ENCODE results near the gene NUP210L. TPM values are rescaled to one million over a fixed set of nuclear protein-coding genes. Genes with fewer than 3 reads are reported as not detected.
A peak's percentile ranks its signal among the peaks of the same experiment; 100 is the strongest.

NUP210L gene
- total RNA-seq (2022) (0.12 TPM in 1 of 2 replicates, not detected in the other), Bru-seq, nascent RNA (percentile 25 among the genes with signal in this experiment), BruChase-seq, experiment 1, labeled RNA remaining after a 6-hour chase (percentile 27 among the genes with signal in this experiment), BruChase-seq, experiment 2, labeled RNA remaining after a 2-hour chase (percentile 27 among the genes with signal in this experiment)
- long read RNA-seq, partial matches to known transcripts = 0 of 1 reads
- long read RNA-seq, other reads (novel, unspliced or antisense) = 1 of 1 reads

DNA sequence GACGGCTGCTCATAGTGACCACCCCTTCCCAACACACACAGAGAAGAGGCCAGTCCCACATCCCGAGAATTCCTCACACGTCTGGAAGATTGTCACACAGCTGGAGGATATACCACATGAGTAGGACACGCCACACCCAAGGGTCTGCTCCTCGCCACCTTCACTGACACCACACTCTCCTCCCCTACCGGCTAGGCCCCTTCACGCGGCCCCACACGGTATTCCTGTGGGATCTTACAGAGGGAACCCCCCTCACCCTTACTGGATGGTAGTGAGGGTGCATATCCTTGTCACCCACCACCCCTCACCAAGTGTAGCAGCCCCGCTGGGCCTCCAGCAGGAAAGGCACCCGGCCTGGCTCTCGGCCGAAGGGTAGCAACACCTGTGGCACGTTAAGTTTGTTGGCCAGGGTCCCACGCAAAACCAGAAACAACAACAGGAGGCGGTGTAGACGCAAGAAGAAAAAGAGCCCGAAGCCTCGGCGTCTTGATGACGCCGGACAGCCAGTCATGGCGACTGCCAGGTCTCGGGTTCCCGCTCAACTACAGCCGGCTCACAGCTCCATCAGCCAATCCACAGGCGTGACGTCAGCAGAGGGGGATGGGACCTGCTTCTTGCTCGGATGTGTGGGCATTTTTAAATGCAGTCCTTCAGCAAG is at the start of gene NUP210L:
Gene NUP210L, minus strand, starts transcription at position 540 of the 658 bp plus-strand sequence.
- no peak within 1 kb of the TSS for H3K27ac Mint-ChIP-seq (ENCODE audit: unreplicated experiment)
- CTCF ChIA-PET = interaction anchor here (0.6 kb wide), 1 partner anchor 155 kb away, joined by 7 read pairs; no protein-coding TSS in a partner anchor

DNA sequence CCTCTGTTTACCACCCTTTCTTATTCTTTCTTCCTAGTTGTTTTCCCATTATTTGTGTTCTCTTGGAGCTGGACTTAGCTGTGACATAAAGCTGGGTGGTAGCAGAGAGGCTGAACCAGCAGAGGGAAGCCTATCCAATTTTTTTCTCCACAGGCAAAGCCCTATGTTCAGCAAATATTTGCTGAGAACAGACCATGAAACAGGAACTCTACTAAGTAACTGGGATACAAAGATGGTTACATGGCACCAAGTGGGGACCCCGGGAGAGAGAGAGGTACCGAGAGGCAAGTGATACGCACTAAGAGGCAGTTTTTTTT is 44.6 kb upstream of the NUP210L start:
- Mint-ChIP-seq H3K36me3 (ENCODE audit: insufficient read depth, unreplicated experiment) (peaks cover 2% of the 10 kb centered on the region), H3K27me3 (ENCODE audit: unreplicated experiment) (peaks cover 15% of the 10 kb centered on the region), H3K27ac (ENCODE audit: unreplicated experiment) (no peak overlapping the region), H3K4me1 (ENCODE audit: low read depth, unreplicated experiment) (no peaks in the 10 kb centered on the region), H3K9me3 (ENCODE audit: low read depth, unreplicated experiment) (no peaks in the 10 kb centered on the region), H3K4me3 (ENCODE audit: low read depth, unreplicated experiment) (no peak overlapping the region)
- CTCF ChIA-PET = interaction anchor here (0.7 to 2.1 kb wide), 5 partner anchors 9 to 135 kb away, joined by 3 to 23 read pairs (median 3); partner anchors contain the start of gene UBAP2L
- no peak for DNase-seq
- BruUV-seq (replicated peaks) = no TSS peak
- TF ChIP-seq, protein P1, sequence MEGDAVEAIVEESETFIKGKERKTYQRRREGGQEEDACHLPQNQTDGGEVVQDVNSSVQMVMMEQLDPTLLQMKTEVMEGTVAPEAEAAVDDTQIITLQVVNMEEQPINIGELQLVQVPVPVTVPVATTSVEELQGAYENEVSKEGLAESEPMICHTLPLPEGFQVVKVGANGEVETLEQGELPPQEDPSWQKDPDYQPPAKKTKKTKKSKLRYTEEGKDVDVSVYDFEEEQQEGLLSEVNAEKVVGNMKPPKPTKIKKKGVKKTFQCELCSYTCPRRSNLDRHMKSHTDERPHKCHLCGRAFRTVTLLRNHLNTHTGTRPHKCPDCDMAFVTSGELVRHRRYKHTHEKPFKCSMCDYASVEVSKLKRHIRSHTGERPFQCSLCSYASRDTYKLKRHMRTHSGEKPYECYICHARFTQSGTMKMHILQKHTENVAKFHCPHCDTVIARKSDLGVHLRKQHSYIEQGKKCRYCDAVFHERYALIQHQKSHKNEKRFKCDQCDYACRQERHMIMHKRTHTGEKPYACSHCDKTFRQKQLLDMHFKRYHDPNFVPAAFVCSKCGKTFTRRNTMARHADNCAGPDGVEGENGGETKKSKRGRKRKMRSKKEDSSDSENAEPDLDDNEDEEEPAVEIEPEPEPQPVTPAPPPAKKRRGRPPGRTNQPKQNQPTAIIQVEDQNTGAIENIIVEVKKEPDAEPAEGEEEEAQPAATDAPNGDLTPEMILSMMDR (IDR thresholded peaks at IDR 0.05; ENCODE audit: unreplicated experiment) = no peak
- intact Hi-C loops (cut with micrococcal nuclease; ENCODE audit: unreplicated experiment) = loop anchor here (1.0 to 10.0 kb wide), 3 partner anchors 73 to 345 kb away; partner anchors contain the start of gene HAX1

More for the DNA sequence above, at the start of gene NUP210L:
- no peak within 1 kb of the TSS for H3K4me3 Mint-ChIP-seq (ENCODE audit: low read depth, unreplicated experiment)
- intact Hi-C loops (cut with micrococcal nuclease; ENCODE audit: unreplicated experiment) = no loop called here
- peaks cover 41% of the 10 kb centered on the region for H3K36me3 Mint-ChIP-seq (ENCODE audit: insufficient read depth, unreplicated experiment)
- TF ChIP-seq, protein P1 (IDR thresholded peaks at IDR 0.05; ENCODE audit: unreplicated experiment) = no peak
- peaks cover 26% of the 10 kb centered on the region for H3K4me1 Mint-ChIP-seq (ENCODE audit: low read depth, unreplicated experiment)
- BruUV-seq (replicated peaks) = no TSS peak
- H3K27me3 Mint-ChIP-seq (ENCODE audit: unreplicated experiment) = no peaks in the 10 kb centered on the region
- H3K9me3 Mint-ChIP-seq (ENCODE audit: low read depth, unreplicated experiment) = no peaks in the 10 kb centered on the region
- no peak for DNase-seq

DNA sequence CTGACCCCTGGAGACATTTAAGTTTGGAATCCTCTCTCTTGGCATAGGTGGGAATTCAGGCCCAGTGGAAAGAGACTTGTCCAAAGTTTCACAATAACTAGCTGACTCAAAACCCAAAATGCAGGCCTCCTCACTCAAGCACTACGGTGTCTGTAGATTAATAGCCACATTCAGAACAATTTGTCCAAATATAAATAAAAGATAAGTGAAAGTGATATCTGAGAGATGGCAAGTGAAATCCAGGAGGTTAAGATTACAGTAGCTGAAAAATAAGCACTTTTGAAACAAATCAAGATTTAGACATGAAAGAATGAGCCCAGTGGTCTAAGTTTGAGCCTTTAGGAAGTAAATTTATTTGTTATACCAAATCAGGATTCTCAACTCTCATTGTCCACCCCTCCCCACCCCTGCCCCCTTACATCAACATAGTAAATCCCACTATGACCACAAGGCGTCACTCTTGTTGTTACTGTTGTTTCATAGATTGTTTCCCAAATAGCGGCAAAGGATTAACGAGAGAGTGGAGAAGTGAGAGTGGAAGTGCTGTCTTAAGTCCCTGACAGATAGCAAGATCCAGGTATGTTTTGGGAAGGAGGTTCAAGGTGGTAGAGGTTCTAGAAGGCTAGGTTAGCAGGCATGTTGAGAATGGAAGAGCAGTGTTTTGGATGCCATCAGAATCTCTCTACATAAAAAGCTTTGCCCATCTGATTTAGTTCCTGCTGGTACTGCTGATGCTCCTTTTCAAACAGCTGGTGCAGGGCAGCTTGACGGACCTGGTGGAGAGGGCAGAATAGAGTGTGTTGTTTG is 44.1 kb upstream of the NUP210L start:
- TF ChIP-seq, protein P1 (IDR thresholded peaks at IDR 0.05; ENCODE audit: unreplicated experiment) = peak; percentile 57
- peak; percentile 53 for DNase-seq
- Mint-ChIP-seq H3K9me3 (ENCODE audit: low read depth, unreplicated experiment) (no peaks in the 10 kb centered on the region), H3K27ac (ENCODE audit: unreplicated experiment) (no peak overlapping the region), H3K27me3 (ENCODE audit: unreplicated experiment) (peaks cover 20% of the 10 kb centered on the region), H3K4me1 (ENCODE audit: low read depth, unreplicated experiment) (no peaks in the 10 kb centered on the region), H3K4me3 (ENCODE audit: low read depth, unreplicated experiment) (no peak overlapping the region), H3K36me3 (ENCODE audit: insufficient read depth, unreplicated experiment) (no peaks in the 10 kb centered on the region)
- CTCF ChIA-PET = interaction anchor here (0.7 to 2.1 kb wide), 5 partner anchors 8 to 136 kb away, joined by 3 to 23 read pairs (median 3); partner anchors contain the start of gene UBAP2L
- no TSS peak for BruUV-seq (replicated peaks)
- intact Hi-C loops (cut with micrococcal nuclease; ENCODE audit: unreplicated experiment) = loop anchor here (1.0 to 10.0 kb wide), 3 partner anchors 73 to 346 kb away; partner anchors contain the start of gene HAX1

DNA sequence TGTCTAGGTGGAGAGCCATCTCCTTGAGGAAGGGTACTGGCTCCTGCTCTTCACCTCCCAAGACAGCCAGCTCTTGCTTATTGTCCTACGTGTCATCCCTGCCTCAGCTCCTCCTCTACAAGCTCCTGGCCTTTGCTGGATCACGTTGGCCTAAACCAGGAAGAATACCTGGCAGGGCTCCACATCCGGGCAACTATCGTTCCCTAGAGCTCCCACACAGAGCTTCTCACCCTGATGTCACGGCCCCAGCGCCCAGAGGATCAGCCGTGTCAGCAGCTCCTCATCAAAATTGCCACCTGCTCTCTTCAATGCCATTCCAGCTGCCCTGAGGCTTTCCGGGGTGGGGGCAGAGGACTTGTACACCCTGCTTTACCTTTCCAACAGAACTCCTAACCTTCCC is 38.9 kb upstream of the NUP210L start:
- Mint-ChIP-seq H3K27me3 (ENCODE audit: unreplicated experiment) (peaks cover 55% of the 10 kb centered on the region), H3K36me3 (ENCODE audit: insufficient read depth, unreplicated experiment) (no peaks in the 10 kb centered on the region), H3K4me3 (ENCODE audit: low read depth, unreplicated experiment) (no peak overlapping the region), H3K4me1 (ENCODE audit: low read depth, unreplicated experiment) (no peaks in the 10 kb centered on the region), H3K27ac (ENCODE audit: unreplicated experiment) (no peak overlapping the region), H3K9me3 (ENCODE audit: low read depth, unreplicated experiment) (no peaks in the 10 kb centered on the region)
- CTCF ChIA-PET = interaction anchor here (0.5 to 0.9 kb wide), 4 partner anchors 11 to 808 kb away, joined by 3 to 4 read pairs (median 4); no protein-coding TSS in a partner anchor
- BruUV-seq (replicated peaks) = no TSS peak
- intact Hi-C loops (cut with micrococcal nuclease; ENCODE audit: unreplicated experiment) = loop anchor here (10.0 kb wide), 2 partner anchors 141 to 351 kb away; no protein-coding TSS in a partner anchor
- TF ChIP-seq, protein P1 (IDR thresholded peaks at IDR 0.05; ENCODE audit: unreplicated experiment) = no peak
- peak; percentile 19 for DNase-seq

Measured in Calu3 (cell line).